Hepatocyte (in vitro differentiated cells): ENCODE results near the gene TRHDE. TPM values are rescaled to one million over a fixed set of nuclear protein-coding genes. Genes with fewer than 3 reads are reported as not detected.
"Not testable (repeated sequence)": the region's sequence is repeated elsewhere in the genome, so short reads cannot be mapped to it uniquely, and the experiment has no call there.

ENCODE experiments used
- DNase-seq: peaks from one replicate; pipeline ENCODE4 v3.0.0-alpha.2; 2016; ENCODE audit warnings: low spot score
- H2AFZ ChIP-seq: fragments of 200-600 bp; sonication (generic); 2 replicates; pipeline ENCODE4 v1.6.0; 2016; ENCODE audit warnings: antibody characterized with exemption, mild to moderate bottlenecking
- H3K27ac ChIP-seq: fragments of 200-600 bp; sonication (generic); 2 replicates; pipeline ENCODE4 v1.5.1; 2016; ENCODE audit warnings: mild to moderate bottlenecking
- H3K27me3 ChIP-seq: fragments of 200-600 bp; sonication (generic); 2 replicates; pipeline ENCODE4 v1.6.1; 2016
- H3K36me3 ChIP-seq: fragments of 200-600 bp; sonication (generic); replicated peaks from 2 replicates; pipeline ENCODE4 v1.5.1; 2016; ENCODE audit warnings: low read depth; ENCODE audit not compliant: insufficient read depth
- H3K4me1 ChIP-seq: fragments of 200-600 bp; sonication (generic); 2 replicates; pipeline ENCODE4 v1.5.1; 2016; ENCODE audit warnings: mild to moderate bottlenecking, moderate library complexity; ENCODE audit not compliant: insufficient read depth
- H3K4me2 ChIP-seq: fragments of 200-600 bp; sonication (generic); 2 replicates; pipeline ENCODE4 v1.6.0; 2016
- H3K4me3 ChIP-seq: fragments of 200-600 bp; sonication (generic); 2 replicates; pipeline ENCODE4 v1.5.1; 2016; ENCODE audit warnings: mild to moderate bottlenecking
- H3K79me2 ChIP-seq: fragments of 200-600 bp; sonication (generic); 2 replicates; pipeline ENCODE4 v1.6.0; 2017; ENCODE audit warnings: mild to moderate bottlenecking
- H3K9me2 ChIP-seq: fragments of 200-600 bp; sonication (generic); replicated peaks from 2 replicates; pipeline ENCODE4 v1.6.0; 2017; ENCODE audit warnings: mild to moderate bottlenecking; ENCODE audit not compliant: insufficient read depth
- H3K9me3 ChIP-seq: fragments of 200-600 bp; sonication (generic); 2 replicates; pipeline ENCODE4 v1.5.1; 2016; ENCODE audit warnings: low read depth, mild to moderate bottlenecking
- H4K20me1 ChIP-seq: fragments of 200-600 bp; sonication (generic); 2 replicates; pipeline ENCODE4 v1.6.0; 2016; ENCODE audit warnings: mild to moderate bottlenecking; ENCODE audit not compliant: insufficient read depth, poor library complexity, severe bottlenecking
- CTCF ChIP-seq: fragments of 200-600 bp; sonication (generic); IDR thresholded peaks from 2 replicates; pipeline ENCODE4 v1.5.1; 2016; ENCODE audit warnings: antibody characterized with exemption, mild to moderate bottlenecking; ENCODE audit not compliant: poor library complexity
- EZH2 ChIP-seq: fragments of 200-600 bp; sonication (generic); IDR thresholded peaks from 2 replicates; pipeline ENCODE4 v1.6.1; 2016; ENCODE audit warnings: antibody characterized with exemption, mild to moderate bottlenecking, borderline replicate concordance
- EZH2phosphoT487 ChIP-seq: fragments of 200-600 bp; sonication (generic); IDR thresholded peaks from one replicate; pipeline ENCODE4 v1.6.1; 2018; ENCODE audit warnings: antibody characterized with exemption, mild to moderate bottlenecking, low read depth, moderate library complexity; ENCODE audit not compliant: unreplicated experiment, severe bottlenecking
- WGBS: methylation state at CpG from one replicate; pipeline ENCODE4 v1.1.6; 2016; ENCODE audit warnings: low lambda C conversion rate; ENCODE audit errors: missing lambda C conversion rate; 5-methylcytosine and 5-hydroxymethylcytosine counted together
- polyA plus RNA-seq: library from polyadenylated mRNA; unstranded; fragments of >200 nt; fragmentation: Nextera tagmentation; extraction: Ambion mirVana; gene quantifications from 2 replicates; pipeline ENCODE4 v1.2.1, GENCODE V29; 2016
- total RNA-seq: library from RNA; depleted of rRNA; stranded (reverse); fragments of >200 nt; gene quantifications from 2 replicates; pipeline ENCODE4 v1.2.3, GENCODE V29; 2014

TRHDE gene
- total and polyA plus RNA-seq, 2 experiments from 2014 or later = 1.3 to 5.0 TPM

- H3K27me3 ChIP-seq = no peaks in the 10 kb centered on the region
- no peak for TF ChIP-seq CTCF
- TF ChIP-seq EZH2 = no peak
- no peak for TF ChIP-seq EZH2phosphoT487
Measured at GRCh38 chr12:72509891-72510290, 237.7 kb downstream of the TRHDE start.

GRCh38 chr12:72510772-72511171 lies 238.6 kb downstream of the TRHDE start:
- Histone ChIP-seq H3K4me1 (peaks cover 4% of the 10 kb centered on the region), H3K9me2 (no peaks in the 10 kb centered on the region), H3K27ac (no peak overlapping the region)

More at GRCh38 chr12:72509891-72510290, 237.7 kb downstream of the TRHDE start:
- no peaks in the 10 kb centered on the region for H3K9me3 ChIP-seq
- no peak overlapping the region for H3K4me2 ChIP-seq
- 92% methylated on average over 1 of the region's 1 CpG for WGBS
- no peaks in the 10 kb centered on the region for H4K20me1 ChIP-seq
- no peak for DNase-seq
- no peaks in the 10 kb centered on the region for H3K36me3 ChIP-seq
- no peaks in the 10 kb centered on the region for H3K9me2 ChIP-seq
- no peak overlapping the region for H3K27ac ChIP-seq
- H2AFZ ChIP-seq = no peak overlapping the region
- H3K79me2 ChIP-seq = no peaks in the 10 kb centered on the region
- H3K4me1 ChIP-seq = peaks cover 4% of the 10 kb centered on the region
- no peak overlapping the region for H3K4me3 ChIP-seq

GRCh38 chr12:72511498-72511897 lies 239.3 kb downstream of the TRHDE start:
- Histone ChIP-seq H3K36me3 (no peaks in the 10 kb centered on the region), H3K4me1 (peaks cover 4% of the 10 kb centered on the region), H3K9me2 (no peaks in the 10 kb centered on the region), H4K20me1 (no peaks in the 10 kb centered on the region), H3K4me2 (peak overlapping the region; percentile 57), H2AFZ (no peak overlapping the region), H3K9me3 (no peaks in the 10 kb centered on the region), H3K4me3 (no peak overlapping the region), H3K27me3 (no peaks in the 10 kb centered on the region), H3K79me2 (no peaks in the 10 kb centered on the region), H3K27ac (peak overlapping the region; percentile 44)
- DNase-seq = no peak
- WGBS = 74% methylated on average over 2 of the region's 2 CpGs
- TF ChIP-seq CTCF (no peak), EZH2 (no peak), EZH2phosphoT487 (no peak)

More at GRCh38 chr12:72510772-72511171, 238.6 kb downstream of the TRHDE start:
- H3K27me3 ChIP-seq = no peaks in the 10 kb centered on the region
- no peak overlapping the region for H3K4me2 ChIP-seq
- WGBS = 77% methylated on average over 1 of the region's 1 CpG
- no peak overlapping the region for H3K4me3 ChIP-seq
- no peaks in the 10 kb centered on the region for H3K36me3 ChIP-seq
- no peak for DNase-seq
- no peaks in the 10 kb centered on the region for H4K20me1 ChIP-seq
- H2AFZ ChIP-seq = no peak overlapping the region
- TF ChIP-seq EZH2 (no peak), CTCF (no peak), EZH2phosphoT487 (no peak)
- no peaks in the 10 kb centered on the region for H3K9me3 ChIP-seq
- H3K79me2 ChIP-seq = no peaks in the 10 kb centered on the region

GRCh38 chr12:72511906-72512305 lies 239.7 kb downstream of the TRHDE start:
- Histone ChIP-seq H3K27ac (peak overlapping the region; percentile 44), H3K4me3 (no peak overlapping the region), H3K4me2 (peak overlapping the region; percentile 57), H3K79me2 (no peaks in the 10 kb centered on the region), H3K4me1 (peaks cover 4% of the 10 kb centered on the region), H2AFZ (no peak overlapping the region), H3K36me3 (no peaks in the 10 kb centered on the region), H3K27me3 (no peaks in the 10 kb centered on the region), H4K20me1 (no peaks in the 10 kb centered on the region), H3K9me3 (no peaks in the 10 kb centered on the region), H3K9me2 (no peaks in the 10 kb centered on the region)
- WGBS = 53% methylated on average over 3 of the region's 3 CpGs
- TF ChIP-seq EZH2 = no peak
- TF ChIP-seq CTCF = no peak
- TF ChIP-seq EZH2phosphoT487 = no peak
- DNase-seq = peak; percentile 18

GRCh38 chr12:72520044-72520678 lies 248.0 kb downstream of the TRHDE start:
- not testable (repeated sequence) for H3K79me2 ChIP-seq, H4K20me1 ChIP-seq, H3K4me3 ChIP-seq, H3K27ac ChIP-seq, DNase-seq, H3K36me3 ChIP-seq, H3K27me3 ChIP-seq, H3K9me2 ChIP-seq, H3K4me2 ChIP-seq, H2AFZ ChIP-seq, H3K4me1 ChIP-seq, H3K9me3 ChIP-seq
- 93% methylated on average over 27 of the region's 27 CpGs for WGBS
